HCT116 (cell line): Measurements from ENCODE around the gene SPTSSA. TPM values are rescaled to one million over a fixed set of nuclear protein-coding genes. Genes with fewer than 3 reads are reported as not detected.

ENCODE experiments used
- ATAC-seq: fragments of 200-7000 bp; cut with Tn5 transposase; 2 replicates; pipeline ENCODE4 v1.9.1; 2020; ENCODE audit warnings: mild to moderate bottlenecking, moderate library complexity
- BruUV-seq: library from RNA; stranded (reverse); fragments of 400-500 nt; replicated peaks from 2 replicates; lab custom pipeline; 2021; lab: Mats Ljungman, UMichigan
- CTCF ChIA-PET: fragments of 300-600 bp; sonication (Branson Sonifier 250); formaldehyde crosslinking; loops from one replicate; lab custom pipeline; 2021; ENCODE audit warnings: antibody characterized with exemption; lab: Charles Lee
- POLR2A ChIA-PET: fragments of 300-600, 350-600 bp; sonication (Branson Sonifier 250); formaldehyde crosslinking; loops from one replicate; lab custom pipeline; 2021; ENCODE audit warnings: antibody characterized with exemption; lab: Charles Lee
- RAD21 ChIA-PET, 2 experiments: fragments of 300-600 bp; sonication (Branson Sonifier 250); formaldehyde crosslinking; loops; one replicate each; lab custom pipeline; 2023; ENCODE audit warnings: low total read pairs in 2 of 2; ENCODE audit not compliant: uncharacterized antibody in 2 of 2, unreplicated experiment in 2 of 2, low non-redundant PET in 1 of 2; lab: Charles Lee
- DNase-seq: peaks from one replicate; pipeline ENCODE4 v3.0.0-alpha.2; 2010; ENCODE audit warnings: low read depth, low spot score
- H2AFZ ChIP-seq: fragments of 200-600 bp; shearing (Covaris generic), sonication (generic); 2 replicates; pipeline ENCODE4 v1.6.1; 2017; ENCODE audit warnings: low read depth, mixed run types, mixed read lengths, antibody characterized with exemption, low read length; ENCODE audit not compliant: poor library complexity, severe bottlenecking
- H3K27ac ChIP-seq: 2 replicates; pipeline ENCODE4 v1.5.1; 2012; ENCODE audit warnings: low read depth, low read length
- H3K27me3 ChIP-seq: fragments of 200-600 bp; sonication (generic); 2 replicates; pipeline ENCODE4 v1.6.1; 2016; ENCODE audit warnings: mixed run types, low read length, mixed read lengths; ENCODE audit not compliant: insufficient read depth
- H3K36me3 ChIP-seq, 2 experiments: fragments of 200-500 bp in 1 of 2; fragments of 200-600 bp in 1 of 2; sonication (Bioruptor generic) in 1 of 2; sonication (generic) in 1 of 2; 2 replicates each; pipeline versions ENCODE4 v1.5.1 to v1.6.1; 2014 to 2016; ENCODE audit warnings: low read length in 2 of 2, inconsistent platforms in 1 of 2, mixed read lengths in 1 of 2, mixed run types in 1 of 2; ENCODE audit not compliant: insufficient read depth in 2 of 2, control insufficient read depth in 1 of 2
- H3K4me1 ChIP-seq, 2 experiments: fragments of 200-600 bp in 1 of 2; sonication (generic) in 1 of 2; 2 replicates each; pipeline versions ENCODE4 v1.5.1 to v1.6.1; 2012 to 2017; ENCODE audit warnings: low read length in 2 of 2, inconsistent platforms in 1 of 2, mild to moderate bottlenecking in 1 of 2, mixed read lengths in 1 of 2, mixed run types in 1 of 2, moderate library complexity in 1 of 2; ENCODE audit not compliant: insufficient read depth in 2 of 2, control insufficient read depth in 1 of 2
- H3K4me2 ChIP-seq: fragments of 200-600 bp; sonication (generic); 2 replicates; pipeline ENCODE4 v1.6.1; 2017; ENCODE audit warnings: mixed run types, low read length, mixed read lengths
- H3K4me3 ChIP-seq, 2 experiments: fragments of 200-600 bp in 1 of 2; sonication (generic) in 1 of 2; replicated peaks in 1 of 2; 2 replicates each; pipeline ENCODE4 v1.5.1; 2011 to 2016; ENCODE audit warnings: low read length in 2 of 2, control low read depth in 1 of 2, low read depth in 1 of 2, mild to moderate bottlenecking in 1 of 2, mixed read lengths in 1 of 2, mixed run types in 1 of 2
- H3K79me2 ChIP-seq: fragments of 200-600 bp; sonication (generic); 2 replicates; pipeline ENCODE4 v1.6.1; 2017; ENCODE audit warnings: mild to moderate bottlenecking, mixed run types, low read length, moderate library complexity, mixed read lengths; ENCODE audit not compliant: insufficient read depth
- H3K9ac ChIP-seq: fragments of 200-600 bp; sonication (generic); 2 replicates; pipeline ENCODE4 v1.6.1; 2016; ENCODE audit warnings: low read length, mixed read lengths
- H3K9me2 ChIP-seq: fragments of 200-600 bp; sonication (generic), shearing (Covaris generic); 2 replicates; pipeline ENCODE4 v1.6.1; 2017; ENCODE audit warnings: mixed run types, mild to moderate bottlenecking, moderate library complexity; ENCODE audit not compliant: insufficient read depth
- H3K9me3 ChIP-seq, 2 experiments: fragments of 200-500 bp in 1 of 2; fragments of 200-600 bp in 1 of 2; sonication (Bioruptor generic) in 1 of 2; sonication (generic) in 1 of 2; 2 replicates each; pipeline ENCODE4 v1.6.1; 2014 to 2017; ENCODE audit warnings: low read length in 2 of 2, mixed read lengths in 2 of 2, inconsistent platforms in 1 of 2, low read depth in 1 of 2, mild to moderate bottlenecking in 1 of 2, mixed run types in 1 of 2, moderate library complexity in 1 of 2; ENCODE audit not compliant: control insufficient read depth in 1 of 2, insufficient read depth in 1 of 2
- H4K20me1 ChIP-seq: fragments of 200-600 bp; sonication (generic), shearing (Covaris generic); 2 replicates; pipeline ENCODE4 v1.6.1; 2017; ENCODE audit warnings: mixed run types, mild to moderate bottlenecking, moderate library complexity; ENCODE audit not compliant: insufficient read depth
- ATF3 ChIP-seq: IDR thresholded peaks from 2 replicates; pipeline ENCODE4 v1.6.1; 2012
- CBX3 ChIP-seq: IDR thresholded peaks from 2 replicates; pipeline ENCODE4 v1.6.1; 2012; ENCODE audit warnings: low read depth
- FOSL1 ChIP-seq: IDR thresholded peaks from 2 replicates; pipeline ENCODE4 v1.6.1; 2012; ENCODE audit warnings: low read depth
- ZFX ChIP-seq: fragments of 450-650 bp; IDR thresholded peaks from 2 replicates; pipeline ENCODE4 v1.6.1; 2017
- intact Hi-C: fragments of 100-400 bp; cut with micrococcal nuclease; formaldehyde crosslinking; loops from 2 replicates; pipeline ENCODE4 v1.10.0; 2022
- total RNA-seq: library from RNA; stranded (reverse); gene quantifications from one replicate; pipeline ENCODE4 v1.2.1, GENCODE V29; 2021; ENCODE audit not compliant: unreplicated experiment

SPTSSA gene
- total RNA-seq, 1 experiment from 2014 or later = 17.0 TPM

GRCh38 chr14:34461334-34462131 is 507 bp downstream of the SPTSSA start:
- H3K9me2 ChIP-seq = no peaks in the 10 kb centered on the region
- H2AFZ ChIP-seq = no peak overlapping the region
- H3K4me1 ChIP-seq = peaks cover 5 to 23% of the 10 kb centered on the region in 2 experiments; a peak in 3 of 4 replicates
- peak overlapping the region; percentile 86 for H3K9ac ChIP-seq
- H3K79me2 ChIP-seq = peaks cover 49% of the 10 kb centered on the region
- H3K36me3 ChIP-seq = 0 out of 4 replicates have a peak, but pooled peaks cover 0 to 3% of the 10 kb centered on the region in 2 experiments
- ChIA-PET CTCF (no interaction called here), RAD21 (no interaction called here), POLR2A (interaction anchor here (1.0 to 1.5 kb wide), 2 partner anchors 10 to 130 kb away, joined by 5 read pairs; no protein-coding TSS in a partner anchor)
- peak overlapping the region; percentile 61 for H3K27ac ChIP-seq
- H3K4me3 ChIP-seq = peak overlapping the region; percentile 88 to 96
- TSS peak; percentile 83 for BruUV-seq
- H4K20me1 ChIP-seq = peaks cover 3% of the 10 kb centered on the region; the same call in 1 of the 2 replicates
- ATAC-seq = peak; percentile 44
- DNase-seq = peak; percentile 13
- no peaks in the 10 kb centered on the region for H3K9me3 ChIP-seq
- peak; percentile 85; the same call in 1 of the 2 replicates for TF ChIP-seq ZFX
- TF ChIP-seq FOSL1 = no peak
- no peak for TF ChIP-seq ATF3
- peak overlapping the region; percentile 95 for H3K4me2 ChIP-seq
- intact Hi-C loops = no loop called here
- H3K27me3 ChIP-seq = no peaks in the 10 kb centered on the region

GRCh38 chr14:34460841-34461240 is 1.2 kb downstream of the SPTSSA start:
- ChIA-PET CTCF (no interaction called here), POLR2A (interaction anchor here (0.8 kb wide), 1 partner anchor 11 kb away, joined by 7 read pairs; no protein-coding TSS in a partner anchor), RAD21 (no interaction called here)
- DNase-seq (no peak), ATAC-seq (no peak)
- no peaks in the 10 kb centered on the region for H3K9me2 ChIP-seq
- H3K9ac ChIP-seq = peak overlapping the region; percentile 86
- no peaks in the 10 kb centered on the region for H3K9me3 ChIP-seq
- H3K36me3 ChIP-seq = peaks cover 3 to 4% of the 10 kb centered on the region in 2 experiments; a peak in 2 of 4 replicates
- H4K20me1 ChIP-seq = peaks cover 3% of the 10 kb centered on the region; the same call in 1 of the 2 replicates
- no peak overlapping the region for H2AFZ ChIP-seq
- H3K4me1 ChIP-seq = peaks cover 5 to 23% of the 10 kb centered on the region in 2 experiments; a peak in 3 of 4 replicates
- TF ChIP-seq CBX3 = no peak
- H3K79me2 ChIP-seq = peaks cover 55% of the 10 kb centered on the region
- H3K27me3 ChIP-seq = no peaks in the 10 kb centered on the region
- intact Hi-C loops = no loop called here
- peak overlapping the region; percentile 88 to 96 for H3K4me3 ChIP-seq
- H3K27ac ChIP-seq = no peak overlapping the region
- no TSS peak for BruUV-seq
- peak overlapping the region; percentile 95 for H3K4me2 ChIP-seq
